CD4-positive, alpha-beta T cell treated with Interleukin-6 for 4 hours (primary cell): Measurements from ENCODE around the gene LRRC45.
"Not testable (repeated sequence)": the region's sequence is repeated elsewhere in the genome, so short reads cannot be mapped to it uniquely, and the experiment has no call there.

Source experiments
- DNase-seq: peaks from one replicate; pipeline ENCODE4 v3.0.0-alpha.2; 2020; ENCODE audit warnings: mixed read lengths

The LRRC45 gene

DNA sequence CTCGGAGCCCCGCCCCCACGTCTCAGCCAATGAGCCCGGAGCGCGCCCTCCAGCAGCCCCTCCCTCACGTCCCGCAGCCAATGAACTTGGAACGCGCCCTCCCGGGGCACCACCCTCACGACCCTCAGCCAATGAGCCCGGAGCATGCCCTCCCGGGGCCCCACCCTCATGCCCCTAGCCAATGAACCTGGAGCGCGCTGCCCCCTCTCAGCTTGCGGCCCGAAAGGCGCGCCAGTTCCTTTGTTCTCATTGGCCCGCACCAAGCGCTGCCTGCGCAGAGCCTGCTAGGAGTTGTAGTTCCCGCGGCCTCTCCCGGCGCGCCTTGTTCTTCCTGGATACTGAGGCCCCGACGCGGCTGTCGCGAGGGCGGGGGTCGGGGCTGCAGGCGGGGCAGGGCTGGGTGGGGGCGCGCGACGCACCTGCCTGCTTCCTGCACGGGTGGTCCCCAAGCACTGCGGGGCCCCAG lies at the start of gene LRRC45:
LRRC45 (plus strand) TSS at position 325 of the 466 bp plus-strand sequence. CDS start 339 bp downstream, outside the sequence.
- peak; percentile 100 for DNase-seq

DNA sequence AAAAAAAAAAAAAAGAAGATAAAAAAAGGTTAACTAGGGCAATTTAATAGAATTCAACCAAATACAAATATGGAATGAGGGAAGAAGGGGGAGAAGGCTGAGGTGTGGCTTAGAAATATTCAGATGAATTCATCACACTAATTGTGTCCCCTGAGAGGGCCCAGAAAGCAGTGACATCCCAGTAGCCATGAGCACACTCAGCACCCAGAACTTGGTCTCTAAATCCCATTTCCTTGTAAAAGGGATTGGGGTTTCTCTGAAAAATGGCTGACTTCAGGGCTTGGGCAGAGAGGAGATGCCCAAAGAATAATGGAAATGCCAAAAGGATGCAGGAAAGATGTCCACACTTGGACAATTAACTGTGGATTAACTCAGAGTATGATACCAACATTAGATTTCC lies 49.7 kb upstream of the LRRC45 start:
- no peak for DNase-seq

DNA sequence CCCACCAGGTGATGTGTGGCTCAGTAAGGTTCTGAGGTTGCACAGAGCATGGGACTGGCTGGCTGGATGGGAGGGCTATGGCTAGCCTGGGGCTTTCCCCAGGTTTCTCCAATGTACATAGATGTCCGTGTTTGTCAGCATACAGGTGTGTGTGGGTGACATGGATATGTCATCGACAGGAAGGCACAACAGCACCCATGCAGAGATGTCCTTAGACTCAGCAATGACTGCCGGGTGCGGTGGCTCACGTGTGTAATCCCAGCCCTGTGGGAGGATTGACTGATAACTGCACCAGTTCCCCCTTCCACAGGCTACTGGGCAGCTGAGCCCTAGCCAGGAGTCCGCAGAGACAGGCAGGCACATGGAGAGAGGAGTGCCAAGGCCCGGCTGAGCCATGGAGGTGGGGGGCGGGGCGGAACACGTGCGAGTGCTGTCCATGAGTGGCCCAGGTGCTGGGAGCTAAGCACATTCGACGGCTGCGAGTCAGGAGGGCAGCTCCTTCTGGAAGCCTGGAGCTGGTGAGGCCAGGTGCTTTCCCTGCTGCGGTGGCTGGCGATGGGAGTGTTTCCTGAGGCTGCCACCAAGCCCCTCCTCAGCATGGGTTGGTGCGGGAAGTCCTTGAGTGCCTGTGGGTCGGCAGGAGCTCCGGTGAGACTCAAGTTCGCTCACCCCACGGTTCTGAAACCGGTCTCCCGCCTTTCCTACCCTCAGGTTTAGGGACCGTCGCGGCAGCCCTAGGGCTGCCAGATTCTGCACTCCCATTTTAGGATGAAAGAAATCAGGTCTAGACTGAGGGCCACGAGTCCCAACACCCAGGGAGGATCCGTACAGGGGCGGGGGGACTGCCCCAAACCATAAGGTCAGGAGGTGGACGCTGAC lies 46.5 kb upstream of the LRRC45 start:
- DNase-seq: peak; percentile 33

DNA sequence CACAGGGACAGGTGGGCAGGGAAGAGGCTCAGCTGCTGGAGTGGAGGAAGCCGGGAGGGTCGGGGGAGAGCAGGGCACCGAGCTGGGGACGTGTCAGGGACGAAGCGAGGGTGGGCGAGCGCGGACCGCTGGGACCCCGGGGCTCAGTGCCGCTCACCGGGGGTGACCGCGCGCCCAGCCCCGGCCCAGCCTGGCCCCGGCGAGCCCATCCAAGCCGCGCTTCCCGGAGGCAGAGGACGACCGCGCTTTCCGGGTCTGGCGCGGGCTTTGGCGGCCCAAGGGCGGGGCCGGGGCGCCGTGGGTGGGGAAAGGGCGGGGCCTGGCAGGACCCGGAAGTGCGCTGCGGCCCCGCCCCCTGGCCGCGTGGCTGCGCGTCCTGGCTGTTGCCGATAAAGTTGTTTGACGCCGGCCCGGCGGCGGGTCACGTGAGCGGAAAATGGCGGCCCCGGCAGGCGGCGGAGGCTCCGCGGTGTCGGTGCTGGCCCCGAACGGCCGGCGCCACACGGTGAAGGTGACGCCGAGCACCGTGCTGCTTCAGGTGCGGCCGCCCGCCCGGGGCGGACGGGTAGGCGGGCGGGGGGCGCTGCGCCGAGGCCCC lies 45.8 kb upstream of the LRRC45 start, which contains the start of gene ASPSCR1:
ASPSCR1 (plus strand) TSS at position 419 of the 598 bp plus-strand sequence; CDS start at position 437, 18 bp downstream.
- peak; percentile 91 for DNase-seq

DNA sequence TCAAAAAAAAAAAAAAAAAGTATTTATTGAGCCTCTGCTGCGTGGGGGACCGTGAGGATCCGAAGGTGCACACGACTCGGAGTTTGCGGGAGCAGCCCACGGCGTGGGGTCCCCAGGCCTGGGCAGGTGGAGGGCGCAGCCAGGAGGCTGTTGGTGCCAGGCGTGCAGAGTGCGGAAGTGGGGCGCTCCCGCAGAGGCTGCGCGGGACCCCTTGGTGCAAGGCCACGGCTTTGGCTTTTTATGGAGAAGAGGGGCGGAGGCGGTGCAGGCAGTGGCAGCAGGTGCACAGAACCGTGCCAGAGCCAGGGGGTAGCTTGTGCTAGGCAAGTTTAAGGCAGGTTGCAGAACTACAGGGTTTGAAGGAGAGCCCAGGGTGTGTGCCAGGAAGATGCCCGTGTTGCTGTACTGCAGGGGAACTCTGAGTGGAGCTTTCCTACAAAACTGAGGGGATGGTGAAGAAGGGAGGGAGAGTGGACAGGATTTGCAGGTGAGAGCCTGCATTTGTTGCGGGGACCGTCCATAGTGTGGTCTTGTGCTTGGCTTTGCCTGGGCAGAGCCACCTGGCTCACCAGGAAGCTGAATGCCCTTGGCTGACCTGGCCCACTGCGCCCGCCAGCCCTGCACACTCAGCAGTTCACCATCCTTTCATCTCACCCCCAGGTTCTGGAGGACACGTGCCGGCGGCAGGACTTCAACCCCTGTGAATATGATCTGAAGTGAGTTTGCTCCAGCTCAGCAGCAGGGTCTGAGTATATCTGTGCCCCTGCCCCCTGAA lies 44.4 kb upstream of the LRRC45 start:
- no peak for DNase-seq

DNA sequence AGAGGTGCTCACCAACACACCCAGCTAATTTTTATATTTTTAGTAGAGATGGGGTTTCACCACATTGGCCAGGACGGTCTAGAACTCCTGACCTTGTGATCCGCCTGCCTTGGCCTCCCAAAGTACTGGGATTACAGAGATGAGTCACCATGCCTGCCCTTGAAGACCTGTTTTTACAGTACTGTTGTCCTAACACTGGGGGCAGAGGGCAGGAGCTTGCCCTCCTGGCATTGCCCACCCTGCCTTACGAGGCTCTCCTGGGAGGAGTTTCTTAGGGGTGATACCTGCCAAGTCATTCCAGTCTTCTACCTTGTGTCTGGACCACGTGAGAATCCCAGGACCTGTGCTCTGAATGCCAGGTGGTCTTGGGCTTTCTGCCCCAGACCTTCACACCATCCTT lies 43.0 kb upstream of the LRRC45 start:
- no peak for DNase-seq

DNA sequence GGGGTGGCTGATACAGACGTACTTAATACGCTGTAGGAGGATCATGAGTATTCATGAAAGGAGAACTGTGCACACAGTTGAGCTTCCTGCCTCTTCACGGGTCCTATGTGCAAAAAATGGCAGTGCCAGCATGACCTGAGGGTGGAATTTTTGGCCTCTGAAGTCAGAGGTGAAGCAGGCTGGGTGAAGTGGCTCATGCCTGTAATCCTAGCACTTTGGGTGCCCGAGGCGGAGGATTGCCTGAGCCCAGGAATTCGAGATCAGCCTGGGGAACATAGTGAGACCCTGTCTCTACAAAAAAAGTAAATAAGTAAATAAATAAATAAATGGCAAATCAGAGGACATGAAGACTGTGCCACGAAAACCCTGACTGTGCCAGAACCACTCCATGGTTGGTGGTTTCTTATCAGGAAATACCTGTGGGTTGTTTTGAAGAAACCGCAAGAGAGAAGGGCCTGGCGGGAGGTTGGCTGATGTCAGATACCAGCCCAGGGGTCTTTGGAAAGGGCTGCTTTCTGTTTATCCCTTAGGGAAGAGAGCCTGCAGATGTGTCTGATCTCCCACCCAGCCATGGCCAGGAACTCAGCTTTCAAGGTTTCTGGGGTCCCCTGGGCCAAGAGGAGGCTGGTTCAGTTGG lies 42.3 kb upstream of the LRRC45 start:
- peak; percentile 28 for DNase-seq

DNA sequence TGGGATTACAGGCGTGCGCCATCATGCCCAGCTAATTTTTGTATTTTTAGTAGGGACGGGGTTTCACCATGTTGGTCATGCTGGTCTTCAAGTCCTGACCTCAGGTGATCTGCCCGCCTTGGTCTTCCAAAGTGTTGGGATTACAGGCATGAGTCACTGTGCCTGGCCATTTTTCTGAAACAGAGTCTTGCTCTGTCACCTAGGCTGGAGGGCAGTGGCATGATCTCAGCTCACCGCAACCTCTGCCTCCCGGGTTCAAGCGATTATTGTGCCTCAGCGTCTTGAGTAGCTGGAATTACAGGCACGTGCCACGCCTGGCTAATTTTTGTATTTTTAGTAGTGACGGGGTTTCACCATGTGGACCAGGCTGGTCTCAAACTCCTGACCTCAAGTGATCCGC lies 41.6 kb upstream of the LRRC45 start:
- DNase-seq: not testable (repeated sequence)

DNA sequence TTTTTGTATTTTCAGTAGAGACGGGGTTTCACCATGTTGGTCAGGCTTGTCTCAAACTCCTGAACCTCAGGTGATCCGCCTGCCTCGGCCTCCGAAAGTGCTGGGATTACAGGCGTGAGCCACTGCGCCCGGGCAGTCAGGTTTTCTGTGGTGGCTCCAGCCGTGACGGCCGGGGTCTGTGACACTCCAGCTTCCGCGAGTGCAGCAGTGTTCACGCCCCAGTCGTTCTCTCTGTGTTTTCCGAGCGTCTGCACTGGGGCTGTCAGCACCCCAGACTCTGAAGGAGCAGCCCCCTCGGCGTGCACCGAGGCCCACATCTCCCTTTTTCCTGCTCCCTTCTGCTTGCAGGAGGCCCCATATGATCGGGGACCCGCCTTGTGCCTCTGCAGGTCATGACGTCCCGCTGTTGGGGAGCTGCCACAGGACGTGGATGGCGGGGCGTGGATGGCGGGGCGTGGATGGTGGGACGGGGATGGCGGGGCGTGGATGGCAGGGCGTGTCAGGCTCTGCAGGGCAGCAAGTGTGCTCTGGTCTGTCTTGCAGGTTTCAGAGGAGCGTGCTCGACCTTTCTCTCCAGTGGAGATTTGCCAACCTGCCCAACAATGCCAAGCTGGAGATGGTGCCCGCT lies 40.0 kb upstream of the LRRC45 start:
- DNase-seq: no peak

DNA sequence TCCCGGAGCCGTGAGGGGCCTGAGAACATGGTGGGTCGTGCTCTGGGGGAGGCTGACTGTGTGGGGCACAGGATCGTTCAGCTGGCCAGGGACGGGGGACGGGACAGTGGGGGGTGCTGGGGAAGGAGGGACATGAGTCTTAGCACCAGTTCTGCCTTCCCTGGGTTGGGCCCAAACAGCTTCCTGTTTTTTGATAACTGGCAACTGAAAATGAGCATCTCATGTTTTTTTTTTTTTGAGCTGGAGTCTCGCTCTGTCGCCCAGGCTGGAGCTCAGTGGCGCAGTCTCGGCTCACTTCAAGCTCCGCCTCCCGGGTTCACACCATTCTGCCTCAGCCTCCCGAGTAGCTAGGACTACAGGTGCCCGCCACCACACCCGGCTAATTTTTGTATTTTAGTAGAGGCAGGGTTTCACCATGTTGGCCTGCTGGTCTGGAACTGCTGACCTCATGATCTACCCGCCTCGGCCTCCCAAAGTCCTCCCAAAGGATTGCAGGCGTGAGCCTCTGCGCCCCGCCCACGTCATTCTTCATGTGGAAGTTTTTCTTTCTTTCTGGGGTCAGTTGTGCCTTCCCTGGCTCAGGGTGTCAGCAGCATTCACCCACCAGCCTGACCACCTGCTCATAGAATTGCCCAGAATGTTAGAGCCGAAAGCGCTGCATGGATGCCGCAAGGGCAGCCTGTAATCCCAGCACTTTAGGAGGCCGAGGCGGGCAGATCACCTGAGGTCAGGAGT lies 39.3 kb upstream of the LRRC45 start:
- DNase-seq: no peak

DNA sequence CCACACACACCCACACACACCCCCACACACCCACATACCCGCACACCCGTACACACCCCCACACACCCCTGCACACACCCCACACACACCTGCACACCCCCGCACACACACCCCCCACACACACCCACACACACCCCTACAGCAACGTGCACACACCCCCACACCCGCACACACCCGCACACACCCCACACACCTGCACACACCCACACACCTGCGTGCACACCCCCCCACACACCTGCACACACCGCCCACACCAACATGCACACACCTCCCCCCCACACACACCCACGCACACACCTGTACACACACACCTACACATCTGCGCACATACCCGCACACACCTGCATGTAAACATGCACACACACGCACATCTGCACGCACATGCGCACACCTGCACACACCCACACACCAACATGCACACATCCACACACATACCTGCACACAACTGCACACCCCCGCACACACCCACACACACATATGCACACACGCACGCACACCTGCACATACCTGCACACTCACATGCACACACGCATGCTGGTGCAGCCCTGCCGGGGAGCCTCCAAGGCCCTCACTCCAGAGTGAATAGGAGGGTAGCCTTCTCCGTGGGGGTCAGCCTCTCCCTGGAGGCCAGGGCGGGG lies 38.2 kb upstream of the LRRC45 start:
- no peak for DNase-seq

DNA sequence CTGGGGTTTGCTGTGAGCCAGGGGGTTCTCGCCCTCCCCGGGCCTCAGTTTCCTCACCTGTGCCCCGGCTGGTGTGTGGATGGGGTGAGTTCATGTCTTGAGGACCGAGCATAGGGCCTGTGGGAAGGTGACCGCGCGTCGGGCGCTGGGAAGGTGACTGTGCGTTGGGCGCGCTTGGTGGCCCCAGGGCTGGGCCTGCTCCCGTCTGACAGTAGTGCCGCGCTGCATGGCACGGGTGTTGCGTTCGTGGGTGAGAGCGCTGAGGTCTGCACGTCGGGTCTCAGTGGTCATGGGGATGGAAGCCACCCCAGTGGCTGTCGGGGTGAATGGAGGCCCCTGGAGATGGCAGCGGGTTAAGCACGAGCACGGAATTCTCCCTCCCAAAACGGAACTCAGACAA lies 36.5 kb upstream of the LRRC45 start:
- DNase-seq: no peak

DNA sequence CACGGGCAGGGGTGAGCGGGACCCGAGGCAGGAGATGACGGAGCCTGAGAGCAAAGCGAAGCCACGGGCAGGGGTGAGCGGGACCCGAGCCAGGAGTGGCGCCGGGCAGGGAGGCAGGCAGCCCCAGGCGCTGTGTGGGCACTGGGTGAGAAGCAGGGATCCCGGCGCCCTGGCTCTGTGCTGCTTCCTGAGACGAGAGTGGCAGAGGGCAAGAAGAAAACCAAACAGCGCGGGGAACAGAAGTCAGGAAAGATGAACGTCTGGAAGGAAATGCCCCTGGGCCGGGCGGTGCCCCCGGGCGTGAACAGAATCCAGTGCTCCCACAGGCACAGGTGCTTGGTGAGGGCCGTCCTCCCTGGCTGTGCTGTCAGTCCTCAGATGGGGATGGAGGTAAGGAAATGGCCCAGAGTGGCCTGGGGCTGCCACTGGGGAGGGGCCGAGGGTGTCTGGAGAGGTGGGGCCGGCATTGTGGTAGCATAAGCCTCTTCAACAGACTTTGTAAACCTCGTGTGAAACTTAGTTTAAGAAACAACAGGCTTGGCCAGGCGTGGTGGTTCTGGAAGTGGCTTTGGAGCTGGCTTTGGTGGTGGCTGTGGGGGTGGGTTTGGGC lies 35.8 kb upstream of the LRRC45 start:
- no peak for DNase-seq

DNA sequence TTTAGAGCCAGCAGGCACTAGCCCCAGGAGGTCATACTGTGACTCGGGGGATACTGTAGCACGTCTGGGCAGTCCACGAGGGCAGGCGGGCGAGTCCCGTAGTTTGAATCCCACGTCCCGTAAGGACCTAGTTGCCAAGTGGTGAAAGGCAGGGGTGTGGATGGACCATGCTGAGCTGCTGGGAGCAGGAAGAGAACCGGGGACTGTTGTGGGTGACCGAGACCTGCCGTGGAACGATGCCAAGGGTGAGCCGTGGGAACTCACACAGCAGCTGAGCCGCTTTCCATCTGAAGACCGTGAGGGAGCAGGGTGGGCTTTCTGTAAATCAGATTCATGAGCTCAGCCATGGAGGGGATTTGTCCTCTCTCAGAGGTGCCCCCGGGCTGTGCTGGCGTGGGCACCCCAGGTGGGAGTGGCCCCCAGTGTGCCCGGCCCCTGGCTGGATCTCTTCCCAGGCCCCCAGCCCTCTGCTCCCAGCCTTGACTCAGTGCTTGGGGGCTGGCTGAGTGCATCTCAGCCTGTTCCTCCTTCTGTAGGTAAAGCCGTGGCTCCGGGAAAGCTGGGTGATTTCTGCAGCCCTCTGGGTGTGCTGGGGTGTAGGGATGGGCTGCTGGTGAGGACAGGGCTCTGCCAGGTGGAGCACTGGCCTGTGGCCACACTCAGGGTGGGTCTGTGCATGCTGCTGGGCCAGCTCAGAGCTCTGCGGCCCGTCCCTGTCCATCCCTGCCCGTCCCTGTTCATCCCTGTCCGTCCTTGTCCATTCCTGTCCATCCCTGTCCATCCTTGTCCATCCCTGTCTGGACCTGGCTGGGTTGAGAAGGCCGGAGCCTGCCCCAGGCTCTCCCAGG lies 32.0 kb upstream of the LRRC45 start:
- no peak for DNase-seq

DNA sequence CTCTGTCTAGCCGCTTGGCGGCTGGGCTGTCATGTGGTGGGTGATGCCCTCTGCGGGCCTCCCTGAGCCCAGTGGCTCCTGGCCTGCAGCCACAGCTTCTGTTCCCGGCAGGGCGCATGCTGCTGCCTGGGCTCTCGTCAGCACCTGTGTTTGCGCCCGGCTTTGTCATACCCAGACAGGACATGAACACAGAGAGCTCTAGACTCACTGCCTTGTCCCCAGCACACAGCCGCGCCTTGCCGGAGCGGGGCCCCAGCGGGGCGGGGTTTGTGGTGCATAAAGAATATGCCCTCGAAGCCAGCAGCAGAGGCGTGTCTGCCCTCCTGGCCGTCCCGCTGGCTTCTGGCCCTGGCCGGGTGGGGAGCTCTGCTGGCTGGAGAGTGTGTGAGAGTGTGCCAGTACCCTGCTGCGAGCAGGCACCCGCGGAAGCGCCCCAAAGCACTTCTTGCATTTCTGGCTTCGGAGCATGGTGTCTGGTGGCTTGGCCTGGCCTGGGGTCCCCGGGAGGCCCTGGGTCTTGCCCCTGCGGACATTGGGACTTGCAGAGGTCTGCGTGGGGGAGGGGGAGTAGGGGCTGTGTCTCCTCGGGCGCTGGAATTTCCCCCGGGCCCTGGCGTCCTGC lies 31.3 kb upstream of the LRRC45 start:
- DNase-seq: no peak

DNA sequence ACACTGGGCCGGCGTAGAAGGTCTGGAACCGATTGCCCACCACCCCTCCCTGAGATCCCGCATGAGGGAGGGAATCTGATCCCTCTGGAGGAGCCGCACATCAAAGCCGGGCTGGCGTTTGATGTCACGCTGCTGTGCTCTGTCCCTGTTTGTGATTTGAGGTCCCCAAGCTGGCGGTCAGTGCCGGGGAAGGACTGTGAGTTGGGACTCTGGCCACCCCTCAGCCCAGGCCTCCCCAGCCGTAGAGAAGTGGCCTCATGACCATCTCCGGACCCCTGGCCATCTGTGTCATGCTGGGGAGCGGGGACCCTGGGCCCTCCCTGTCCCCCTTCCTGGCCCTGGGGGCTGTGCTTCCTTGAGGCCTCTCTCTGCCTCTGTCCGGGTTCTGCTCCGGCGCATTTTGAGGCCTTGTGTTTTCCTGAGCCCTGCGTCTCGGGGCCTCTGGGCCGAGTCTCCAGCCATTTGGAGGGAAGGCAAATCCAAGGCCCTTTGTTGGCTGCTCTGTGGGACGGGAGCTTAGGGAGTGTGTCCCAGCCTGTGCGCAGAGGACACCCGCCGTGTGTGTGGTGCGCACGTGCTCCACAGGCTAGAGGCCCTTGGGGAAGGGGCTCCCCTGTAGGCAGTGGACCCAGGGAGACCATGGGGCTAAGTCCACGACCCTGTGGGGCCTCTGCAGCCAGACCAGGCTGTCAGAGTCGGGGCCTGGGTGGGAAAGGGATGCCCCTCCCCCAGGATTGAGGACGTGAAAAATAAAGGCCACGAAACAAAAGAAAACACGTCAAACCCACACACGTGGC lies 30.6 kb upstream of the LRRC45 start:
- DNase-seq: no peak

DNA sequence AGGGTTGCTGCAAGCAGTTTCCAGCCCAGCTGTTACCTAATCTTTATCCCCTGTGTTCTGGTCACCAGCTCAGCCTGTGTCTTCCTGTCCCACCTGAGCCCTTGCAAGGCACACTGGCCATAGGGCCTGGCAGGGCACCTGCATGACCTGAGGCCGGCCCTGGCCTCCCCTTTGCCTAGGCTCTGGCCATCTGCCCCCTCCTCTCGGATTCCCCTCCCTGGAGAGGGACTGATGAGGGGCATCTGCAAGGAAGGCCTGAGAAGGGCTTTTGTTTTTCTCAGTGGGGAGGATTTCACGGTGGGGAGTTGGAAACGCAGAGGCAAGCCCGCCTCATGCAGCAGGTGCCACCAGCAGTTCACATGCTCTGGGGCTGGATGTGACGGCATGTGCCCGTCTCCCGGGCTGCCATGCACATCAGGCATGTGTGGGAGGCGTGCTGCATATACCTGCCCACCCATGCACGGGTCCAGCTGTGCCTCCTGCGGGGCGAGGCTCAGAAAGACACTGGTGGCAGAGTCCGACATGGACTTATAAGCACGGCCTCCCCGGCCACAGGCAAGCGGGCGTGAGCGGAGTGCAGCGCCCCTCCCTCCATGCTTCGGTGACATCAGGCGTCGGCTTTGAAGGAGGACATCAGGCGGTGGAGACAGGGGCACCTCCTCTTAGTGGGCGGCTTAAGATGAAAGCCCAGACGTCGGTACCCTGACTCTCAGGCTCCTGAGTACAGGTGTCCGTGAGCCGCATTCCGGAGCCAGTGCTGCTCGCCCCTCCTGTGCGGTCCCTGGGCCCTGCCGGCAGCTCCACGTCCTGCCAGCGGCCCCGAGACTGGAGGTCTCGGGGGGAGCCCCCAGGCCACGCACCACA lies 29.1 kb upstream of the LRRC45 start:
- no peak for DNase-seq
